Skin of body (tissue), 2 donors: Measurements from ENCODE around the gene RBMS3. TPM values are rescaled to one million over a fixed set of nuclear protein-coding genes. Genes with fewer than 3 reads are reported as not detected.
"Not testable (repeated sequence)": the region's sequence is repeated elsewhere in the genome, so short reads cannot be mapped to it uniquely, and the experiment has no call there.

Source experiments
- DNase-seq: peaks from one replicate; lab custom pipeline; 2025; lab: John Stamatoyannopoulos, UW
- total RNA-seq: library from RNA; depleted of rRNA; stranded (reverse); fragments of >200 nt; gene quantifications from one replicate; pipeline ENCODE4 v1.2.3, GENCODE V29; 2014

RBMS3 gene
- total RNA-seq, 1 donor from 2014 or later = 111 TPM

GRCh38 chr3:29337565-29337964 lies 56.7 kb downstream of the RBMS3 start:
- DNase-seq = no peak

GRCh38 chr3:29338377-29338776 lies 57.5 kb downstream of the RBMS3 start:
- DNase-seq = no peak

GRCh38 chr3:29339016-29339833 lies 58.4 kb downstream of the RBMS3 start:
- no peak for DNase-seq

- no peak for DNase-seq
These were observed 63.3 kb downstream of the RBMS3 start for GRCh38 chr3:29344154-29344553.

- DNase-seq = no peak
These were observed 64.1 kb downstream of the RBMS3 start for GRCh38 chr3:29344935-29345334.

GRCh38 chr3:29345516-29346300 lies 64.8 kb downstream of the RBMS3 start:
- DNase-seq = no peak

GRCh38 chr3:29346828-29347227 lies 66.0 kb downstream of the RBMS3 start:
- DNase-seq = peak; percentile 62

GRCh38 chr3:29347412-29347811 lies 66.5 kb downstream of the RBMS3 start:
- no peak for DNase-seq

GRCh38 chr3:29348316-29348715 lies 67.4 kb downstream of the RBMS3 start:
- no peak for DNase-seq

- no peak for DNase-seq
These were observed 68.2 kb downstream of the RBMS3 start for GRCh38 chr3:29349049-29349448.

- no peak for DNase-seq
These were observed 72.9 kb downstream of the RBMS3 start for GRCh38 chr3:29353807-29354206.

- no peak for DNase-seq
These were observed 74.0 kb downstream of the RBMS3 start for GRCh38 chr3:29354894-29355293.

GRCh38 chr3:29356062-29356461 lies 75.2 kb downstream of the RBMS3 start:
- DNase-seq = no peak

GRCh38 chr3:29360289-29360688 lies 79.4 kb downstream of the RBMS3 start:
- not testable (repeated sequence) for DNase-seq

- no peak for DNase-seq
These were observed 82.2 kb downstream of the RBMS3 start for GRCh38 chr3:29363110-29363509.

- no peak for DNase-seq
These were observed 89.2 kb downstream of the RBMS3 start for GRCh38 chr3:29370021-29370420.

- DNase-seq = no peak
These were observed 89.9 kb downstream of the RBMS3 start for GRCh38 chr3:29370476-29371420.

- peak; percentile 70 for DNase-seq
These were observed 92.3 kb downstream of the RBMS3 start for GRCh38 chr3:29373131-29373680.

GRCh38 chr3:29374226-29374625 lies 93.4 kb downstream of the RBMS3 start:
- no peak for DNase-seq

GRCh38 chr3:29379097-29379496 lies 98.2 kb downstream of the RBMS3 start:
- DNase-seq = no peak

- peak; percentile 56 for DNase-seq
These were observed 100.7 kb downstream of the RBMS3 start for GRCh38 chr3:29381595-29381994.
